Measurements from ENCODE around the gene KIF16B.

KIF16B gene

GRCh38 chr20:16432466-16433292 lies 140.6 kb downstream of the KIF16B start:
- no peak for DNase-seq (ENCODE audit: low spot score)

GRCh38 chr20:16428112-16428511 lies 145.1 kb downstream of the KIF16B start:
- no peak for DNase-seq (ENCODE audit: low spot score)

- DNase-seq (ENCODE audit: low spot score), result no peak
Observed at GRCh38 chr20:16427571-16427970, 145.7 kb downstream of the KIF16B start.

- no peak for DNase-seq (ENCODE audit: low spot score)
Observed at GRCh38 chr20:16424780-16425179, 148.5 kb downstream of the KIF16B start.

GRCh38 chr20:16423311-16424212 lies 149.7 kb downstream of the KIF16B start:
- DNase-seq (ENCODE audit: low spot score), result peak; percentile 22

GRCh38 chr20:16419138-16419715 lies 154.0 kb downstream of the KIF16B start:
- no peak for DNase-seq (ENCODE audit: low spot score)

GRCh38 chr20:16418616-16419015 lies 154.6 kb downstream of the KIF16B start:
- DNase-seq (ENCODE audit: low spot score), result no peak

GRCh38 chr20:16417001-16417400 lies 156.2 kb downstream of the KIF16B start:
- DNase-seq (ENCODE audit: low spot score), result no peak

- DNase-seq (ENCODE audit: low spot score), result no peak
Observed at GRCh38 chr20:16415071-16416053, 157.9 kb downstream of the KIF16B start.

- no peak for DNase-seq (ENCODE audit: low spot score)
Observed at GRCh38 chr20:16412906-16413305, 160.3 kb downstream of the KIF16B start.

- DNase-seq (ENCODE audit: low spot score), result no peak
Observed at GRCh38 chr20:16411361-16411760, 161.9 kb downstream of the KIF16B start.

GRCh38 chr20:16410626-16411025 lies 162.6 kb downstream of the KIF16B start:
- DNase-seq (ENCODE audit: low spot score), result no peak

- no peak for DNase-seq (ENCODE audit: low spot score)
Observed at GRCh38 chr20:16408981-16409380, 164.3 kb downstream of the KIF16B start.

- DNase-seq (ENCODE audit: low spot score), result no peak
Observed at GRCh38 chr20:16407251-16408067, 165.8 kb downstream of the KIF16B start.

- DNase-seq (ENCODE audit: low spot score), result no peak
Observed at GRCh38 chr20:16405254-16405653, 168.0 kb downstream of the KIF16B start.

- DNase-seq (ENCODE audit: low spot score), result no peak
Observed at GRCh38 chr20:16404640-16405039, 168.6 kb downstream of the KIF16B start.

- DNase-seq (ENCODE audit: low spot score), result no peak
Observed at GRCh38 chr20:16404171-16404570, 169.1 kb downstream of the KIF16B start.

GRCh38 chr20:16400234-16400633 lies 173.0 kb downstream of the KIF16B start:
- DNase-seq (ENCODE audit: low spot score), result no peak

- DNase-seq (ENCODE audit: low spot score), result no peak
Observed at GRCh38 chr20:16399801-16400200, 173.4 kb downstream of the KIF16B start.

GRCh38 chr20:16397086-16397485 lies 176.2 kb downstream of the KIF16B start:
- DNase-seq (ENCODE audit: low spot score), result no peak

- DNase-seq (ENCODE audit: low spot score), result no peak
Observed at GRCh38 chr20:16395366-16395765, 177.9 kb downstream of the KIF16B start.

Data from kidney capillary endothelial cell (primary cell).